ENCODE results near the gene AUP1.
"Not testable (repeated sequence)": the region's sequence is repeated elsewhere in the genome, so short reads cannot be mapped to it uniquely, and the experiment has no call there.

The AUP1 gene

GRCh38 chr2:74498500-74499266, 30.8 kb downstream of the AUP1 start:
- DNase-seq (ENCODE audit: low spot score), result peak; percentile 66

GRCh38 chr2:74497777-74498499, 31.6 kb downstream of the AUP1 start:
- peak; percentile 69 for DNase-seq (ENCODE audit: low spot score)

- DNase-seq (ENCODE audit: low spot score), result no peak
Measured at GRCh38 chr2:74496997-74497776, 32.3 kb downstream of the AUP1 start.

GRCh38 chr2:74495440-74495839, 34.1 kb downstream of the AUP1 start:
- DNase-seq (ENCODE audit: low spot score), result no peak

GRCh38 chr2:74493546-74493945, 36.0 kb downstream of the AUP1 start:
- DNase-seq (ENCODE audit: low spot score), result no peak

GRCh38 chr2:74491648-74492544, 37.6 kb downstream of the AUP1 start:
- DNase-seq (ENCODE audit: low spot score), result no peak

GRCh38 chr2:74489906-74490305, 39.6 kb downstream of the AUP1 start:
- no peak for DNase-seq (ENCODE audit: low spot score)

- no peak for DNase-seq (ENCODE audit: low spot score)
Measured at GRCh38 chr2:74488643-74489481, 40.6 kb downstream of the AUP1 start.

- no peak for DNase-seq (ENCODE audit: low spot score)
Measured at GRCh38 chr2:74486141-74486540, 43.4 kb downstream of the AUP1 start.

GRCh38 chr2:74483675-74484164, 45.8 kb downstream of the AUP1 start:
- DNase-seq (ENCODE audit: low spot score), result not testable (repeated sequence)

GRCh38 chr2:74482801-74483674, 46.5 kb downstream of the AUP1 start, which contains the start of the genes CCDC142 and TTC31:
CCDC142 (minus strand) TSS chr2:74482998; CDS start chr2:74482837, 161 bp downstream.
TTC31 (plus strand) TSS chr2:74483081; CDS start chr2:74483096, 15 bp downstream.
- peak; percentile 96 for DNase-seq (ENCODE audit: low spot score)

- DNase-seq (ENCODE audit: low spot score), result no peak
Measured at GRCh38 chr2:74481961-74482800, 47.3 kb downstream of the AUP1 start.

GRCh38 chr2:74481431-74481830, 48.1 kb downstream of the AUP1 start:
- DNase-seq (ENCODE audit: low spot score), result no peak

All from ecto neural progenitor cell (in vitro differentiated cells).